GM12864 (cell line): Measurements from ENCODE around the gene KCNK2.

Experiments used
- DNase-seq: peaks from one replicate; pipeline ENCODE4 v3.0.0-alpha.2; 2011; ENCODE audit warnings: low read depth
- H3K4me3 ChIP-seq: 2 replicates; pipeline ENCODE4 v1.5.1; 2011; ENCODE audit warnings: mild to moderate bottlenecking, low read depth, low read length, control low read depth
- TF ChIP-seq, protein P1 (sequence below): IDR thresholded peaks from 2 replicates; pipeline ENCODE4 v1.5.1; 2011; ENCODE audit warnings: low read depth, mild to moderate bottlenecking, moderate library complexity, low read length, control low read depth, inconsistent platforms; ENCODE audit errors: missing control alignments

KCNK2 gene

DNA sequence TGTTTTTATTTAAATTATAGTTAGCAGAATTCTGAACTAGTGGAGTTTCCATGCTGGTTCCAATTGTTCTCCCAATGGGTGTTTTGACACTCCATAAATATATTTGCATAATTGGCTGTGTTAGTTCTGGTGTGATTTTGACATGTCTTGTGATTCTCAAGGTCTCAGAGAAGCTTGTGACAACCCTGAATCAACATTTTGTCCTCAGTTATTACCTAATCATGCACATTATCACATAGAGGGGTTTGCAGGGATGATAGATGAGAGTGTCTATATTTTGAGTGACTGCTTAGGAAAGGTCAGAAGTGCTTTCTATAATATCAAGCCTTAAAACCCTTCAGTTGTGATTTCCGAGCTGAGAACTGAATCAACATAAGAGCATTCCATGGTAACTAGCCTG is 11.5 kb upstream of the KCNK2 start:
- TF ChIP-seq, protein P1, sequence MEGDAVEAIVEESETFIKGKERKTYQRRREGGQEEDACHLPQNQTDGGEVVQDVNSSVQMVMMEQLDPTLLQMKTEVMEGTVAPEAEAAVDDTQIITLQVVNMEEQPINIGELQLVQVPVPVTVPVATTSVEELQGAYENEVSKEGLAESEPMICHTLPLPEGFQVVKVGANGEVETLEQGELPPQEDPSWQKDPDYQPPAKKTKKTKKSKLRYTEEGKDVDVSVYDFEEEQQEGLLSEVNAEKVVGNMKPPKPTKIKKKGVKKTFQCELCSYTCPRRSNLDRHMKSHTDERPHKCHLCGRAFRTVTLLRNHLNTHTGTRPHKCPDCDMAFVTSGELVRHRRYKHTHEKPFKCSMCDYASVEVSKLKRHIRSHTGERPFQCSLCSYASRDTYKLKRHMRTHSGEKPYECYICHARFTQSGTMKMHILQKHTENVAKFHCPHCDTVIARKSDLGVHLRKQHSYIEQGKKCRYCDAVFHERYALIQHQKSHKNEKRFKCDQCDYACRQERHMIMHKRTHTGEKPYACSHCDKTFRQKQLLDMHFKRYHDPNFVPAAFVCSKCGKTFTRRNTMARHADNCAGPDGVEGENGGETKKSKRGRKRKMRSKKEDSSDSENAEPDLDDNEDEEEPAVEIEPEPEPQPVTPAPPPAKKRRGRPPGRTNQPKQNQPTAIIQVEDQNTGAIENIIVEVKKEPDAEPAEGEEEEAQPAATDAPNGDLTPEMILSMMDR = no peak
- no peak for DNase-seq
- H3K4me3 ChIP-seq = no peak overlapping the region

DNA sequence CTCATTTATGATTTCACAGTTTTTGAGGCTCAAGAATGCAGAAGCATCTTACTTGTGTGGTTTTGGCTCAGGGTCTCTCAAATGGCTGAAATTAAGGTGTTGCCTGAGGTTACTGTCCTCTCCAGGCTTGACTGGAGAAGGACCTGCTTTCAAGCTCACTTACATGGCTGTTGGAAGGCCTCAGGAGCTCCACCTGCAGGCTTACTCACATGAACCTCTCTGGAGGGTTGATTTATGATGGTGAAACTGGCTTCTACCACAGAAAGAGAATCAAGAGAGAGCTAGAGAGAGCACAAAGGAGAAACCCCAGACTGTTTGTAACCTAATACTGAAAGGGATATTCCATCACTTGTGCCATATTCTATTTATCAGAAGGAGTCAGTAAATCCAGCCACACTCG is 6.2 kb upstream of the KCNK2 start:
- DNase-seq = peak; percentile 8
- no peak overlapping the region for H3K4me3 ChIP-seq
- TF ChIP-seq, protein P1 = peak; percentile 51

DNA sequence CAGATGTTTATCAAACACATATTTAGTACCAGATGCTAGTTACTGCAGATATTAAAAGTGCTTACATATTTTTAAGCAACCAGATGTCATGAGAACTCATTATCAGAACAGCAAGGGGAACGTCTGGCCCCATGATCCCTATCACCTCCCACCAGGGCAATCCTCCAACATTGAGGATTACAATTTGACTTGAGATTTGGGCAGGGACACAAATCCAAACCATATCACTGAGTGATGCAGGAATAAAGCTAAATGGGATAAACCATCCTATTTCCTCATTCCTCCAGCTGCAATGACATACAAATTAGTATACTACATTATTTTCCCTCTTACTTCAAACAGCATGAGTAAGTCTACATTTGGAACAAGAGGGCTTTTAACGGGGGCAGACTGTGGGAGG is 3.1 kb upstream of the KCNK2 start:
- no peak for DNase-seq
- no peak overlapping the region for H3K4me3 ChIP-seq
- TF ChIP-seq, protein P1 = no peak

DNA sequence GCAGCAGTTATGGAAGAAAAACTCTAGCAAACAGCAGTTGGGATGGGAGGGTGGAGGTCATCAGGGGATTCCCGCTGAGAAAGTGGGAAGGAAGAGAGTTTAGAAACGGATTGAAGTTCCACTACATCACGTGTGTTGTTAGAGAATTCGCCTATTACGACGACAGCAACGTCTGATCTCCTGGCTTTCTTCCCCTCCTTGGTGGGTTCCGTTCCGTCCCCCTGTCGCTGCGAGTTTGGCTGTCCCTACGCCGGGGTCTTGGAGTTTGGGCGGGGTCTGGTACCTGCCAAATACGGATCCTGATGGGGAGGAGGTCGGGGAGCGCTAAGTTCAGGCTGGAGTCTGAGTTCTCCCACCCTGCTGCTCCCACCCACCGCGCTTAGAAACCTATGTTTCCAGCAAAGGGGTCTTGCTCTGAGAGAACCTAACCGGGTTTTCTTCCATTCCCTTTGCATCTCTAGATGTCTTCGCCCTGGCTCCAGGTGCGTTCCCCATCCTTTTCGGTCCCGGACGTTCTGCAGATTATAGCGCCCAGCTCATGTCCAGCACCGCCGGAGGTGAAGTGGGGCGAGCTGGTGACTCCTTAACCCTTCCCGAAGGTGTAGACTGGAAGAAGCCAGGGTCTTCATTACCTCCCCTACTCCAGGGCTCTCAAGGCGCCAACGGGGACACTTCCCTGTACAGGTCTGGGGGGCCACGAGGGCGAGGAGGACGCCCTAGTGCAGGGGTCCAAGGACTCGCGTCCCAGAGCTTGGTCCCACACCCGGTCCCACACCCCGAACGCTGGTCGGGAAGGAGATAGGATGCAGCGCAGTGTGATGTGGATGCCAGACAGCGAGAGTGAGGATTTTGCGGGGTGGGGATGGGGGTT is 641 bp upstream of the KCNK2 start:
- H3K4me3 ChIP-seq = no peak overlapping the region
- no peak for DNase-seq
- TF ChIP-seq, protein P1 = no peak

DNA sequence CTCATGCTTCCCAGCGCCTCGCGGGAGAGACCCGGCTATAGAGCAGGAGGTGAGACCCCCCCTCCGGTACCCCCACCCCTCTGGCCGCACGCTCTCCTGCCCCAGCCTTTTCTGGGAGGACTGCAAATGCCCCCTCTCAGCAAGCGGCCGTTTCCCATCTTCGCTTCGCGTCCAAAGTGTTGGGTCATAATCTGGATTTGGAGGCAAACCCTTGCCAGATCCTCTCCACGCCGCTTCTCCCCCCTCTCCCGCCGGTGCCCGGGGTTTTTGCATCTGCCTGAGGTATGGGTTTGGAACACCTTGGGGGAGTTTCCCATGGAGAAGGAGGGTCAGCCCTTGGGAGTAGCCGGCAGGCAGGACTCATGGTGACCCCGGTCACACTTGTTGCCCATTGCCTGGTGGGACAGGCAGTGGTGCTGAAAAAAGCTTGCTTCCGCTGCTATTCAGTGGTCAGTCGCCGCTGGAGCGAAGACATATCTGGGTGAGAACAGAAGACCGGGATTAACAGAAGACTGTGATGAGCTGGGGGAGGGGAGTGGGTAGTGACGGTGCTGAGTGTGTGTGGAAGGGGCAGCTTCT is 935 bp downstream of the KCNK2 start:
- TF ChIP-seq, protein P1 = no peak
- no peak overlapping the region for H3K4me3 ChIP-seq
- DNase-seq = no peak

DNA sequence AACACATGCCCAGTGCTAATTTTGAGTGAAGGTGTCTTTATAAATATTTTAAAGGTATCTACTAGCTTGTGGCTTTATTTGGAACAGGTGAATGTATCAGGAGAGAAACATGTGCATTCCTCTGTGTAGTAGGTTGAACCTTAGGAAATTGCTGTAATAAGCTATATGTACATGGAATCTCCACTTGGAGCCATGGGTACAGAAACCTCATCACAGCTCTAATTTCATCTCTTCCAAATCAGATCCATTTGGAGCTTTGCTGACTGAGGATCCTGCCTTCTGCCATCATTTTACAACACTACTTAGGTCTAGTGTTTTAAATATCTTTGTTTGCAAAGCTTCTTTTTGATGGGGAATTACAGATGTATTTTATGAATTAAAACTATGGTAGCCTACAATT is 2.1 kb downstream of the KCNK2 start:
- DNase-seq = no peak
- TF ChIP-seq, protein P1 = no peak
- no peak overlapping the region for H3K4me3 ChIP-seq
